Adrenal gland (tissue), 5 donors: ENCODE data around the gene RHOBTB3.

Experiments used
- CTCF ChIP-seq, 6 experiments: fragments of 450-650 bp in 4 of 6; fragments of 200-600 bp in 2 of 6; sonication (generic) in 1 of 6; IDR thresholded peaks; 1 replicate in 5 of 6; 2 replicates in 1 of 6; pipeline versions ENCODE4 v1.5.1 to v1.8.0; 2016 to 2021; ENCODE audit warnings: antibody characterized with exemption in 6 of 6, mild to moderate bottlenecking in 2 of 6, moderate library complexity in 1 of 6
- POLR2A ChIP-seq, 2 donors: fragments of 450-650 bp; IDR thresholded peaks; one replicate each; pipeline ENCODE4 v1.6.1; 2017; ENCODE audit warnings: antibody characterized with exemption in 2 of 2, mild to moderate bottlenecking in 2 of 2, moderate library complexity in 1 of 2
- donor health status: DM: no; HTN: no; CAD: no.

GRCh38 chr5:95738072-95738471, 6.9 kb downstream of the RHOBTB3 start:
- TF ChIP-seq CTCF (IDR thresholded peaks at IDR 0.05) = no peak
- TF ChIP-seq POLR2A (IDR thresholded peaks at IDR 0.05) = no peak
